HepG2 (cell line): ENCODE results near the gene PDIK1L. TPM values are rescaled to one million over a fixed set of nuclear protein-coding genes. Genes with fewer than 3 reads are reported as not detected.

ENCODE experiments used
- ADNP ChIP-seq: sonication (generic); formaldehyde crosslinking; IDR thresholded peaks from 2 replicates; pipeline ENCODE4 v1.4.0; 2020; ENCODE audit warnings: missing genetic modification reagents
- ARID2 ChIP-seq: sonication (generic); formaldehyde crosslinking; IDR thresholded peaks from 2 replicates; pipeline ENCODE4 v1.8.1; 2022; ENCODE audit warnings: mild to moderate bottlenecking, missing genetic modification reagents, borderline replicate concordance
- ARNT2 ChIP-seq: sonication (generic); formaldehyde crosslinking; IDR thresholded peaks from 2 replicates; pipeline ENCODE4 v1.8.0; 2022; ENCODE audit warnings: mild to moderate bottlenecking, low read depth, missing genetic modification reagents, moderate library complexity
- ATF1 ChIP-seq: IDR thresholded peaks from 2 replicates; pipeline ENCODE4 v1.6.1; 2016; ENCODE audit warnings: mild to moderate bottlenecking, control low read depth
- ELF3 ChIP-seq: IDR thresholded peaks from 2 replicates; pipeline ENCODE4 v1.6.1; 2016; ENCODE audit warnings: missing genetic modification reagents, missing compliant biosample characterization
- GATA4 ChIP-seq: sonication (generic); IDR thresholded peaks from 2 replicates; pipeline ENCODE4 v1.6.1; 2016; ENCODE audit warnings: antibody characterized with exemption, low read depth, borderline replicate concordance
- HNRNPL ChIP-seq: fragments of 200-400 bp; formaldehyde crosslinking; IDR thresholded peaks from 2 replicates; pipeline ENCODE4 v1.6.1; 2017; ENCODE audit warnings: mild to moderate bottlenecking, low read depth, low read length
- KDM2A ChIP-seq: sonication (generic); formaldehyde crosslinking; IDR thresholded peaks from 2 replicates; pipeline ENCODE4 v1.4.0; 2020; ENCODE audit warnings: low read depth, missing genetic modification reagents, borderline replicate concordance
- SP4 ChIP-seq: sonication (generic); formaldehyde crosslinking; IDR thresholded peaks from 2 replicates; pipeline ENCODE4 v1.8.1; 2023; ENCODE audit warnings: mild to moderate bottlenecking, missing genetic modification reagents
- TARDBP ChIP-seq: sonication (generic); formaldehyde crosslinking; IDR thresholded peaks from 2 replicates; pipeline ENCODE4 v1.8.0; 2022; ENCODE audit warnings: mild to moderate bottlenecking, missing genetic modification reagents
- TCF7L2 ChIP-seq: IDR thresholded peaks from 2 replicates; pipeline ENCODE4 v1.6.1; 2011; ENCODE audit warnings: mild to moderate bottlenecking, low read depth, low read length, moderate library complexity
- TEF ChIP-seq: sonication (generic); formaldehyde crosslinking; IDR thresholded peaks from 2 replicates; pipeline ENCODE4 v1.5.0; 2020; ENCODE audit warnings: missing genetic modification reagents
- ZBTB3 ChIP-seq: sonication (generic); formaldehyde crosslinking; IDR thresholded peaks from 2 replicates; pipeline ENCODE4 v1.4.0; 2020; ENCODE audit warnings: low read depth, mild to moderate bottlenecking, moderate library complexity, missing genetic modification reagents, borderline replicate concordance
- ZFP37 ChIP-seq: sonication (generic); formaldehyde crosslinking; IDR thresholded peaks from 2 replicates; pipeline ENCODE4 v1.4.0; 2020; ENCODE audit warnings: missing genetic modification reagents, borderline replicate concordance
- ZFP41 ChIP-seq: sonication (generic); formaldehyde crosslinking; IDR thresholded peaks from 2 replicates; pipeline ENCODE4 v1.4.0; 2020; ENCODE audit warnings: mild to moderate bottlenecking, missing genetic modification reagents, borderline replicate concordance
- ZNF263 ChIP-seq: sonication (generic); formaldehyde crosslinking; IDR thresholded peaks from 2 replicates; pipeline ENCODE4 v1.4.0; 2020; ENCODE audit warnings: missing genetic modification reagents
- ZNF264 ChIP-seq: sonication (generic); formaldehyde crosslinking; IDR thresholded peaks from 2 replicates; pipeline ENCODE4 v1.4.0; 2020; ENCODE audit warnings: missing genetic modification reagents
- ZNF317 ChIP-seq: sonication (generic); formaldehyde crosslinking; IDR thresholded peaks from 2 replicates; pipeline ENCODE4 v1.5.0; 2020; ENCODE audit warnings: mild to moderate bottlenecking, missing genetic modification reagents
- ZNF569 ChIP-seq: sonication (generic); formaldehyde crosslinking; IDR thresholded peaks from 2 replicates; pipeline ENCODE4 v1.5.0; 2020; ENCODE audit warnings: mild to moderate bottlenecking, missing genetic modification reagents, moderate library complexity, borderline replicate concordance
- ZNF703 ChIP-seq: sonication (generic); formaldehyde crosslinking; IDR thresholded peaks from 2 replicates; pipeline ENCODE4 v1.5.1; 2020; ENCODE audit warnings: missing genetic modification reagents, mild to moderate bottlenecking, moderate library complexity, borderline replicate concordance
- ZNF768 ChIP-seq: sonication (generic); formaldehyde crosslinking; IDR thresholded peaks from 2 replicates; pipeline ENCODE4 v1.4.0; 2020; ENCODE audit warnings: missing genetic modification reagents
- ZNF878 ChIP-seq: sonication (generic); formaldehyde crosslinking; IDR thresholded peaks from 2 replicates; pipeline ENCODE4 v1.8.1; 2023; ENCODE audit warnings: mild to moderate bottlenecking, missing genetic modification reagents, moderate library complexity
- polyA plus RNA-seq, 8 experiments: library from polyadenylated mRNA; depleted of rRNA in 3 of 8; stranded (reverse) in 7 of 8; unstranded in 1 of 8; fragments of >200 nt; fragmentation: Illumina TruSeq in 4 of 8; extraction: Trizol in 4 of 8; gene quantifications; 2 replicates each; pipeline versions ENCODE4 v1.2.1 to v1.2.3, GENCODE V29; 2011 to 2016; ENCODE audit warnings: low read depth in 4 of 8, missing spikeins in 1 of 8, mixed read lengths in 1 of 8; ENCODE audit not compliant: insufficient read depth in 1 of 8
- total RNA-seq, 5 experiments: library from RNA; depleted of rRNA; stranded (reverse); fragments of >200 nt; fragmentation: Illumina TruSeq; extraction: Trizol; gene quantifications; 2 replicates each; pipeline ENCODE4 v1.2.3, GENCODE V29; 2016; ENCODE audit warnings: low read depth in 1 of 5
- TF ChIP-seq, protein P1 (sequence below): IDR thresholded peaks from 2 replicates; pipeline ENCODE4 v1.4.0; 2020; ENCODE audit warnings: mild to moderate bottlenecking, missing genetic modification reagents
- TF ChIP-seq, protein P2 (sequence below): sonication (generic); formaldehyde crosslinking; IDR thresholded peaks from 2 replicates; pipeline ENCODE4 v1.4.0; 2020; ENCODE audit warnings: missing genetic modification reagents, borderline replicate concordance

Gene PDIK1L
- total and polyA plus RNA-seq, 2 of the 13 experiments (the other 11 are each of a cell fraction or from before 2014, with no cell fraction given): 1.9 to 4.6 TPM

DNA sequence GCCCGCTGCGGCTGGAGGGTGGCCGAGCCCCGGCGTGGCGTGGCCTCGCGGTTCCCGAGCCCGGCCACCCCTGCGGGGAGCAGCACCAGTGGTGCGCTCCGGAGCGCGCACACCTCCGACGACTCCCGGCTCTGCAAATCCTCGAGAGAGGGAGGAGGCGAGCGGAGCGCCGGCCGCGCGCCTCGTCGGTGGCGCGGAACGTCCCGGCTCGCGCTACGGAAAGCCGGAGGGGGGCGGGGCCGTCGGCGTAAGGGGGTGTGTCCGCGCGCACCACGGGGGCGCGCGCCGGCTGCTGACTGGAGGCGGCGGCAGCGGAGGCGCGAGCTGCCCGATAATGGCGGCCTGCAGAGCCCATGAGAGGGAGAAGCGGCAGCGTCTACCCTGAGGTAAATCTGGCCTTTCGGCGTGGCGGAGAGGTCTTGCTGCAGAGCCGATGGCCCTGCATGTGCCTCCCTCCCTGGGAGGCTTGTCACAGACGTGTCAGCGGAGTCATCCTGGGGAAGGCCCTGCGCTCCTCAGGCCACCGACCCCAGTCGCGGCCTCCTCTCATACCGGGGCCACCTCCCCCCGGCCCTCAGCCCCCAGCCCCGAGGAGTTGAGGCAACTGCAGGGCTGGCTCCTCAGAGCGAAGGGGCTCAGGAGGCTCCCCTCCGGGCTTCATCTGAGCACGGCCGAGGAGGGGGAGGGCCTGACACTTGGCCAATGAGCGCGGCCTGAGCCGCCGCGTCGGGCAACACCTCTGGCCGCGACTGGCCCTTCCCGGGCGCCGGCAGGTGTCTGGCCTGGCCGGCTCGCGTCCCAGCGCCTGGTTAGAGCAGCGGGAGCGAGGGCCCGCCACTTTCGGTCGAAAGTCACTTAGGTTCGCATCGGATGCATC, at the start of gene PDIK1L (continued):
- TF ChIP-seq, protein P1, sequence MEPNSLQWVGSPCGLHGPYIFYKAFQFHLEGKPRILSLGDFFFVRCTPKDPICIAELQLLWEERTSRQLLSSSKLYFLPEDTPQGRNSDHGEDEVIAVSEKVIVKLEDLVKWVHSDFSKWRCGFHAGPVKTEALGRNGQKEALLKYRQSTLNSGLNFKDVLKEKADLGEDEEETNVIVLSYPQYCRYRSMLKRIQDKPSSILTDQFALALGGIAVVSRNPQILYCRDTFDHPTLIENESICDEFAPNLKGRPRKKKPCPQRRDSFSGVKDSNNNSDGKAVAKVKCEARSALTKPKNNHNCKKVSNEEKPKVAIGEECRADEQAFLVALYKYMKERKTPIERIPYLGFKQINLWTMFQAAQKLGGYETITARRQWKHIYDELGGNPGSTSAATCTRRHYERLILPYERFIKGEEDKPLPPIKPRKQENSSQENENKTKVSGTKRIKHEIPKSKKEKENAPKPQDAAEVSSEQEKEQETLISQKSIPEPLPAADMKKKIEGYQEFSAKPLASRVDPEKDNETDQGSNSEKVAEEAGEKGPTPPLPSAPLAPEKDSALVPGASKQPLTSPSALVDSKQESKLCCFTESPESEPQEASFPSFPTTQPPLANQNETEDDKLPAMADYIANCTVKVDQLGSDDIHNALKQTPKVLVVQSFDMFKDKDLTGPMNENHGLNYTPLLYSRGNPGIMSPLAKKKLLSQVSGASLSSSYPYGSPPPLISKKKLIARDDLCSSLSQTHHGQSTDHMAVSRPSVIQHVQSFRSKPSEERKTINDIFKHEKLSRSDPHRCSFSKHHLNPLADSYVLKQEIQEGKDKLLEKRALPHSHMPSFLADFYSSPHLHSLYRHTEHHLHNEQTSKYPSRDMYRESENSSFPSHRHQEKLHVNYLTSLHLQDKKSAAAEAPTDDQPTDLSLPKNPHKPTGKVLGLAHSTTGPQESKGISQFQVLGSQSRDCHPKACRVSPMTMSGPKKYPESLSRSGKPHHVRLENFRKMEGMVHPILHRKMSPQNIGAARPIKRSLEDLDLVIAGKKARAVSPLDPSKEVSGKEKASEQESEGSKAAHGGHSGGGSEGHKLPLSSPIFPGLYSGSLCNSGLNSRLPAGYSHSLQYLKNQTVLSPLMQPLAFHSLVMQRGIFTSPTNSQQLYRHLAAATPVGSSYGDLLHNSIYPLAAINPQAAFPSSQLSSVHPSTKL (CRISPR knock-in tag): peak; percentile 9
- TF ChIP-seq ZNF878 (CRISPR knock-in tag) (no peak), HNRNPL (no peak), ZNF263 (CRISPR knock-in tag) (peak; percentile 48; the same call in 1 of the 2 replicates), ZNF317 (CRISPR knock-in tag) (0 out of 2 replicates have a peak, but pooled peaks have one; percentile 27), ZNF264 (CRISPR knock-in tag) (no peak), TARDBP (CRISPR knock-in tag) (0 out of 2 replicates have a peak, but pooled peaks have one; percentile 8), KDM2A (CRISPR knock-in tag) (peak; percentile 47; the same call in 1 of the 2 replicates), ZNF569 (no peak), ARID2 (CRISPR knock-in tag) (no peak), ARNT2 (CRISPR knock-in tag) (peak; percentile 34; the same call in 1 of the 2 replicates), TEF (no peak), TCF7L2 (no peak), ADNP (CRISPR knock-in tag) (no peak), ELF3 (no peak), SP4 (CRISPR knock-in tag) (peak; percentile 71; the same call in 1 of the 2 replicates), ZNF703 (no peak), GATA4 (no peak; the same call in 1 of the 2 replicates), ZNF768 (CRISPR knock-in tag) (0 out of 2 replicates have a peak, but pooled peaks have one; percentile 24), ZBTB3 (0 out of 2 replicates have a peak, but pooled peaks have one; percentile 70), ZFP41 (CRISPR knock-in tag) (no peak), ZFP37 (CRISPR knock-in tag) (no peak), ATF1 (CRISPR knock-in tag) (no peak)
- TF ChIP-seq, protein P2, sequence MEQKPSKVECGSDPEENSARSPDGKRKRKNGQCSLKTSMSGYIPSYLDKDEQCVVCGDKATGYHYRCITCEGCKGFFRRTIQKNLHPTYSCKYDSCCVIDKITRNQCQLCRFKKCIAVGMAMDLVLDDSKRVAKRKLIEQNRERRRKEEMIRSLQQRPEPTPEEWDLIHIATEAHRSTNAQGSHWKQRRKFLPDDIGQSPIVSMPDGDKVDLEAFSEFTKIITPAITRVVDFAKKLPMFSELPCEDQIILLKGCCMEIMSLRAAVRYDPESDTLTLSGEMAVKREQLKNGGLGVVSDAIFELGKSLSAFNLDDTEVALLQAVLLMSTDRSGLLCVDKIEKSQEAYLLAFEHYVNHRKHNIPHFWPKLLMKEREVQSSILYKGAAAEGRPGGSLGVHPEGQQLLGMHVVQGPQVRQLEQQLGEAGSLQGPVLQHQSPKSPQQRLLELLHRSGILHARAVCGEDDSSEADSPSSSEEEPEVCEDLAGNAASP (CRISPR knock-in tag): no peak
